Islet precursor cell (in vitro differentiated cells): ENCODE measurements around the gene EXOC3.

Experiments used
- DNase-seq: peaks from one replicate; pipeline ENCODE4 v3.0.0-alpha.2; 2018

Gene EXOC3

DNA sequence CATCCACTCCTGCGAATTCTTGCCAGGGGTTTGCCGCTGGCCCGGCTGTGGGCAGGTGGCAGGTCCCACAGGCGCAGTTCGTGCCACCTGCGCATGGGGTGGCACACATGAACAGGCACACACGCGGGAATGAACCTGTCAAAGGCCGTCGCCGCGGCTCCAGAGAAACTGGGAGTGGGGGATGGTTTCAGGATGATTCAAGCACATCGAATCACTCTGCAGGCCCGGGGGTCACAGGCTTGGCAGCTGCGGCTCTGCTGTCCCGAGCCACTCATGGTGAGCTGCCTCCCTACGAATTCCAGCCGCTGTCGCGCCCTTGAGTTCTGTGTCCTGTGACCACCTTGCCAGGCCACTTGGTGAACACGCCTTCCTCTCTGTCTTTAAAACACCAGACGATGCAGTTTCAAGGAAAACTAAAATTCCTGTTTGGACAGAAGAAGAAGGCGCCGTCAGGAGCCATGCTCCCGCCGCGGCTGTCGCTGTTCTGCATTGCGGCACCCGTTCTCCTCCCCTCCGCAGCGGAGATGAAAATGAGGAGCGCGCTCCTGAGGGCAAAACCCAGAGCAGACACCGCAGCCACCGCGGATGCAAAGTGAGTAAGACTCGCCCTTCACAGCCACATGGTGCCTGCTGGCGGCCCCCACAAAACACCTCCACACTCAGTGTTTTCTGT is 15.4 kb upstream of the EXOC3 start:
- DNase-seq: peak; percentile 48

DNA sequence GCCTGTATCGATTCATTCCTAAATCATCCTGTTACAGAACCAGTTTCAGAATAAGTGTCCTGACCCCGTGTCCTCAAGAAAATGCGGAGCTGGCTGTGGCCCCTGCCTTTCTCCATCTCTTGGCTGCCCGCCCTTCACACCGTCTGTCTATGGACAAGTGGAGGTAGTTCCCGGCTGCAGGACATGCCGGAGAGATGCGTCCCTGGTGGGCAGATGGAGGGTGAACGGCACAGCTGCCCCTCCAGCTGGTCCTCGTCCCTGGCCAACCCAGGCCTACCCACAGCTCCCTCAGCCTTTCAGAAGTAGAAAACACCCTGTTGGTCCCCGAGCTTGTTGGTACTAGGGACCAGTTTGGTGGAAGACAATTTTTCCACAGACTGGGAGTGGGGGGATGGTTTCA is 14.8 kb upstream of the EXOC3 start:
- no peak for DNase-seq

DNA sequence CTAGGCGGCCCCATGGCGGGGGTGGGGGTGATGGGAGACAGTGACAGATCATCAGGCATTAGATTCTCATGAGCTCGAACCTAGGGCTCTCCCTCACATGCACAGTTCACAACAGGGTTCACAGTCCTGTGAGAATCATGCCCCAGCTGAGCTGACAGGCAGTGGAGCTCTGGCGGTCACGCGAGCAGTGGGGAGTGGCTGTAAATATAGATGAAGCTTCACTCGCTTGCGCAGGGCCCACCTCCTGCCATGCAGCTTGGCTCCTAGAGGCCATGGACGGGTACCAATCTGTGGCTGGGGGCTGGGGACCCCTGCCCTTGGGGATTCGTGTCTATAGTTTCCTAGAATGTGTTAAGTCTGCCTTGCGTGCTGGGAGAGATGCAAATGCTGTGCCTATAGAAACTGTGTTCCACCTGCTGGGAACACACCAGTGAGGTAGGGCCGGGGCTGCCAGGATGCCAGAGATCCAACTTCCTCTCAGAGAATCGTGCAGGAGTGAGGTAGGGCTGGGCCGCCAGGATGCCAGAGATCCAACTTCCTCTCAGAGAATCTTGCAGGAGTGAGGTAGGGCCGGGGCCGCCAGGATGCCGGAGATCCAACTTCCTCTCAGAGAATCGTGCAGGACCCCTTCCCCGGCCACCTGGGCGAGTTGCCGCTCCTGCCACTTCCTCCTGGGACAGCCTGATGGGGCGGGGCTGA is 14.1 kb upstream of the EXOC3 start:
- no peak for DNase-seq

DNA sequence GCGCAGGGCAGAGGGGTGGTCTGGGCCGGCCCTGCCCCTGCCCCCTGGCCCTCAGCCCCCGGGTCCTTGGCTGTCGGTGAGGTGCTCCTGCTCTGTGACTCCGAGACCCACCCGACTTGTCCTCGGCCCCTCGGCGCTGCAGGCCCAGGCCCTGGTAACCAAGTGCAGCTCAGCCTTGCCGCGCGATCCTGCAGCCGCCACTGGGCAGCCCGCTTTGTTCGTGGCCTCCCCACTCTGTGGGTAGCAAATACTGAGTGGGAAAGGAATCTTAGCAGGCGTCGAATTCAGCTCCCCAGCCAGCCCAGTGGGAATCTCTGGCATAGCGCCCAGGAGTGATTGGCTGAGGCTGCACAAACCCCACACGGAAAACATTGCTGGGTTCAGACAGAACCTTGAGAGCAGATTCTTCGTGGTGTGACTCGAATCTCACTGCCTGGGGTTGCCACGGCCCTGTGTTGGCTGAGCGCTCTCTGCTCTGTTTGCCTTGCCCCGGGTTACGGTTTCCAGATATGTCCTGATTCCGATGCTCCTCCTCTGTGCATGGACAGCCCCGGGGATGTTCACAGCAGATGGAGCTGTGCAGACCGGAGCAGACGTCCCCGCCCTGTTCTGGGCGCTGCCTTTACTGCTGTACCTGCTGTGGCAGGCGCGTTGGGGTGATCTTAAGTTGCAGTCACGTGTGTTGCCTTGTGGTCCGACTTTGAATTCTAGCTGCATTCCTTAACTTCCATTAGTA is 13.4 kb upstream of the EXOC3 start:
- peak; percentile 51 for DNase-seq

DNA sequence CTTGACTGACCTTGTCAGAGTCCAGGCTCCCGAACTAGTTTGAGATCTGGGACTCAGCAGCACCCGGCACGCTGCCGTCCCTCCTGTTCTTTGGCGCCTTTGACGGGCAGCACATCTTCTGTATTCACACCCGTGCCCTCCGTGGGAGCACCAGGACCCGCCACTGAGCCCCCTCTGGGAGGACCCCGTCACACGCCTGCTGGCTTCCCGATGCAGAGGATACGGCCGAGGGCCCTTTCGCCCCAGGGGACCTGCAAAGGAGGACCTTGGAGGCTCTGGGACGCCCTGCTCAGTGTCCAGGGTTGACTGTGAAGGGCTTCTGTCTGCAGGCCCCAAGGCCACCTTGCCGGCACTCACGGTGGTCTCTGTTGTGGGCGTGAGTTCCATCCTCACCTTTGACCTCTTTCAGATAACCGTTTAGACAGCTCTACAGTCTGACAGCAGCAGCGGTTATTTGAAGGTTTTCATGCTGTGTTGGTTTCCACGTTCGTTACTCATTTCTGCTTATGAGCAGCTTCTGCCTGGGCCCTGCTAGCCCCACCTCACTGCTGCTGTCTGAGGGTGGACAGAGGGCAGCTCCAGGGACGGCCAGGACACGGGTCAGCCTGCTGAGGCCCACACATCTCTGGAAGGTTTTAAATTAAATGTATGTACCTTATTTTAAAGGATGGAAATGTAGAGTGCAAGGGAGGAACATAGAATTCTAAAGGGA is 12.6 kb upstream of the EXOC3 start:
- DNase-seq: peak; percentile 40

DNA sequence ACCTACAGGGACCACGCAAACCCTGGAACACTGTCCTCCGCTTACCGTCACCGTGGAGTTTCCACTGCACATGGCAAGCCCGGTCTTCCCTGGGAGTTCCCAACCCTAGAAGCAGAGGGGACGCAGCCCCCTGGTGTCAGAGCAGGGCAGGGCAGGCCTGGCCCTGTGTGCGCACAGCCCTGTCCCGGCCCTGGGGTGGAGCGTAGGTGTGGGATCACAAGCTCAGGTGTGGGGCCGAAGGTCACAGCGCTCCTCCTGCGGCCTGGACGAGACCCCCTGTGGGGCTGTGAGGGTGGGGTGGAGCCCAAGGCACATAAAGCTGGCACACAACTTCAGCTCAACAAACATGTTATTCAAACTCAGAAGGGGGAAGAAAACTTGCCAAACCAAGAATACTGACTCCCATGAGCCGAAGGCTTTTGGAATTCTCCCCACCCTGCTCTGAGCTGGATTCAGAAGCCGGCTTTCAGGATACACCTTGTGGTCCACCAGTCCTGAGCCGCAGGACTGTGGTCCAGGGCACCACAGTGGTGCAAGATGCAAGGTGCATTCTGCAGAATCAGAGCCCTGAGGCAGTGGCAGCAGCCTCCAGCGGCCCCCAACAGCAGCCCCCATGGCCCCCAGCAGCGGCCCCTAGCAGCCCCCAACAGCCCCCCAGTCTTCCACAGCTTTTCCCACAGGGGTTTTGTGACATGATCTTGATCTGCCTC is 11.8 kb upstream of the EXOC3 start:
- DNase-seq: peak; percentile 82

DNA sequence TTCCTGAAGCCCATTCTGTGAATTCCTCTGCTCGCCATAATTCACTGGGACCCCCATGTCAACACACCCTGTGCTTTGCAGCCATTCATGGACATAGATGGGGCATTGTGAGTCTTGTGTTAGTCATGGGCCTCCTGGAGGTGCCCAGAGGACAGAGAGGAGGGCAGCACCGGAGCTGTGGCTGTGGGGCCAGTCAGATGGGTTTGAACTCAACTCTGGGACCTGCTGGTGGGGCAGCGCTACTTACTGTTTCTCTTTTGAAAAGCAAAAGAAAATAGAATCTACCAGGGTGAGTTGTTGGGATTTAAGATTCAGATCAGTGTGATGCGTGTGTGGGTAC is 11.3 kb upstream of the EXOC3 start:
- no peak for DNase-seq

DNA sequence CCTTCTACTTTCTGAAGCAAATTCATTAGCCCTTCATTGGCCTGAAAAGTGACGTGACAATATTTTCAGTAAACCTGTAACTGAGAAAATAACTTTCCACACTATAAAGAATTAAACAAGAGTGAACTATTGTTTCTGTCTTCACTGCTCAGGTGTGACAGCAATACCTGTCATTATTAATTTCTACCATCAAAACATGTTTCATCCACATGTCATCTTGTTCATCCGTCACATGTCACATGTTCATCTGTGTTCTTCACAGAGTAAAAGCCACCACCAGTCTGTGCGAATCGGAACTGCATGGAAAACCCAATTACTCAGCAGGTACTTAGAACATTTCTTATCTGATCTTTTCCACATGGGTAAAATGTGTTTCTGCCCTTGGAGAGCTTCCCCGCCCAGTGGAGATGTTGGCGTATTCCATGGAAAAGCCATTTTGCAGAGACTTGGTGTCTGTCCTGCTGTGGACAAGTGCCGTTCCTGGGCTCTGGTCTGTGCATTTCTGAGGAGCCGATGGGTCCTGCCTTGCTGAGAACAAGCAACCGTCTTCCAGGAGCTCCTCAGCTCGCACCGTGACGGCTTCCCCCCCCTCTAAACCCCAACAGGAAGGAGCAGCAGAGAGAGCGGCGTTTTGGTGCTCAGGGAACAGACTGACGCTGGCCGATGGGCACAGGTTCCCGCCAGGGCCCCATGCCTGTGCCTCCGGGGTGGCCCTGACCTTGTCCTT is 10.6 kb upstream of the EXOC3 start:
- peak; percentile 41 for DNase-seq

DNA sequence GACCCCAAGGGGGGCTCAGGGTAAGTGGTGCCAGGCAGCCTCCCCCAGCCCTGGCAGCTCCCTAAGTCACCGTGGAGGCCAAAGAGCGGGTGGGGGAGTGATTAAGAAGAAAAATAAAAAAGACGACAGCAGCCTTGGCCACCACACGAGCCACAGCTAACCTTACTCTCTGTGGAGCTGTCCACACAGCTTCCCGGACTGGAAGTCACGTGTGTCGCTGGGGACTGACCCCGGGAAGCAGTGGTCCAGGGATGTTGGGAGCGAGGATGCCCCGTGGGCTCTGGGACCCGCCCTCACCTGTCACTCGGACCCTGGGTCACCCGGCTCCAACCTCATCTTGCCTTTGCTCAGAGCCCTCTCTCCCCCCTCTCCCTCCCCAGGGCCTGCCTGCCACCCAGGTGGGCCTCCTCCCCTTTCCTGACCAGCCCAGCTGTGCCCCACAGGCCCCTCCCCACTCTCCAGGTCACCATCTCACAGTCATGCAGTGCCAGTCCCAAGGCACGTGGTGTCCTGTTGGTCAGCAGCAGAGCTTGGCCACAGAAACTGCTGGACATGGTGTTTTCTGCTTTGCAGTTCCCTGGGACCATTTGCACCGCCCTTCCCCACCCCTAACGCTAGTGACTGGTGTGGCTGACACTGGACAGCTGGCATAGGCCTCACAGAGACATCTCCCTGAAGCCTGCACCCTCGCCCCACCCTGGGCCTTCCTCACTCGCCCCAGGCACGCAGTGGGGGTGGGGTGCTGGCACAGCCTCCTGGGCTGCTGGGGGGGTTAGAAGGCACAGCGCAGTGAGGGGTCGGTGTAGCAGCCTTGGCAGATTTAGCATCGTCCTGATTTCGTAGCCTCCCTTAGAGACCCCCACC is 9.8 kb upstream of the EXOC3 start:
- peak; percentile 46 for DNase-seq

DNA sequence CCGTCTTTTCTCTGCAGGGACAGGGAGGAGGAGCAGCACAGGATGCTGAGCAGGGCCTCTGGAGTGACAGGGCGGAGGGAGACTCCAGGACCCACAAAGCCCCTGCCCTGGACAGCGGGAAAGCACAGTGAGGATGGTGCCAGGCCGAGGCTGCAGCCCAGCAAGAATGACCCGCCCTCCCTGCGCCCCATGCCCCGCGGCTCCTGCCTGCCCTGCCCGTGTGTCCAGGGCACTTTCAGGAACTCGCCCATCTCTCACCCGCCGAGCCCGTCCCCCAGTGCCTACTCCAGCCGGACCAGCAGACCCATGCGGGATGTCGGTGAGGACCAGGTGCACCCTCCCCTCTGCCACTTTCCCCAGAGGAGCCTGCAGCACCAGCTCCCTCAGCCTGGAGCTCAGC is 9.1 kb upstream of the EXOC3 start:
- peak; percentile 47 for DNase-seq

DNA sequence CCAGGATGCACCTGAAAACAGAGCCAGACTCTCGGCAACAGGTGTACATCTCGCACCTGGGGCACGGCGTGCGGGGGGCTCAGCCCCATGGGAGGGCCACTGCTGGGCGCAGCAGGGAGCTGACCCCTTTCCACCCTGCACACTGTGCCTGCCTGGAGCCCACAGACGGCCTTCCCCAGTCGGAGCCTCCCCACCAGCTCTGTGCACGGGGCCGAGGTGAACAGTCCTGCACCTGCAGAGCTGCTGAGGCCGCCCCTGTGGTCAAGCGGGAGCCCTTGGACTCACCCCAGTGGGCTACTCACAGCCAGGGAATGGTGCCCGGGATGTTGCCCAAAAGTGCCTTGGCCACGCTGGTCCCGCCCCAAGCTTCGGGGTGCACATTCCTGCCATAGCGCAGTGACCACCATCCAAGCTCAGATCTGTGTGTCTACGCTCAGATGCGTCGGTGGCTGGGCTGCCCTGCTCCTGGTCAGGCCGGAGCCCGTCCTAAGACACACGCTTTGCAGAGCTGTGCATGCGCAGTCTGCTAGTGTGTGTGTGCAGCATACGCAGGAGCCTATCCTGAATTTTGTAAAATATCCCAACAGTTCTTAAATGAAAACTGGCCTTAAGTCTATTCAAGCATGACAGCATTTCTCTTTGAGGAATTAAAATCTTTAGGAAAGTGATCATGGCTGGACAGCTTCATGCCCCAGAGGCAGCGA is 8.4 kb upstream of the EXOC3 start:
- DNase-seq: peak; percentile 47

DNA sequence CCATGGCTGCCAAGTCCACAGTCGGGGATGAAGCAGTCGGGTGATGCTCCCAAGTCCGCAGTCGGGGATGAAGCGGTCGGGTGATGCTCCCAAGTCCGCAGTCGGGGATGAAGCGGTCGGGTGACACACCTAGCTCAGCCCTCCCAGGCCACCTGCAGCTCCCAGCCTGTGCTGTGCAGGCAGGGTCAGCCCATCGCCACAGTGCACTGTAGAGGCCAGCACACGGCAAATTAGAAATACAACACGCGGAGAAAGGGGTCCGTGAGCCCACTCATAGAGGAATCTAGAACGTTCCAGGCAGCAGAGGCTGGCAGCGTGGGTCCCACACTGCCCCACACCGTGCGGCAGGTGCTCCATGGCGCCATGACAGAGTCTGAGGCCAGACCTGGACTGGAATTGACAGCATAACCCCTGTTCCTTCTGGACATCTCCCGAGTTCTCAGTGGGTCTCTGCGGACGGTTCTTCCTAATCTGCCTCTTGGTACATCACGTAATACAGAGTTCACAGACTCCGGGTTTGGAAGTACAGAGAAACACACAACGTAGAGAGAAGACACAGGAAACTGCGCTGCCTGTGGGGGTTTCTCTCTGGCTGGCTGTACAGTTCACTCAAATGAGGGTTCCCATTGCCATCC is 7.7 kb upstream of the EXOC3 start:
- DNase-seq: no peak

DNA sequence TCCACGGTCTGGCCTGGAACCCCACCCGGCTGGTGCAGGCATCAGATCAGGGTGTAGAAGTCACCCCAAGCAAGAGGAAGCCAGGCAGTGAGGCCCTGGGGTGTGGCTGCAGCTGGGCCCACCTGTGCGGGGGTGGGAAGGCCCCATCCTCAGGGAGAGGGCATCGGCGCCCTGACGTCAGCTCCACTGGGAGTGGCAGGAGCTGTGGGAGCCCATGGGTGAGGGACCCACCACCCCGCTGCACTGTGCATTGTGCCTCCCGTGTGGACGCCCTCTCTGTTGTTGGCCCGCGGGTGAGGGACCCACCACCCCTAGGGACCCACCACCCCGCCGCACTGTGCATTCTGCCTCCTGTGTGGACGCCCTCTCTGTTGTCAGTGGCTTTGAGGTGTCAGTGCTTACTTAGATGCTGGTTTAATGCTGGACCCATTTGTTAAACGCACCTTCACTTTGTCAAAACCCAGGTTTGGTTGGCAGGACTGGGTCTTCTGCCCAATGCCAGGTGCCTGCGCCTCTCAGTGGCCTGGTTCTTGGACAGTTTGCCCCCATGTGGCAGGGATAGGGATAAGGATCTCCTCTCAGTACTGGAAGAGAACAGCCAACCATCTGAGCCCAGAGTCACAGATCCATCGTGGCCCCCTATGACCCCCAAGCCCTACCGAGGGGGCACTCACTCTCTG is 6.9 kb upstream of the EXOC3 start:
- DNase-seq: peak; percentile 54

DNA sequence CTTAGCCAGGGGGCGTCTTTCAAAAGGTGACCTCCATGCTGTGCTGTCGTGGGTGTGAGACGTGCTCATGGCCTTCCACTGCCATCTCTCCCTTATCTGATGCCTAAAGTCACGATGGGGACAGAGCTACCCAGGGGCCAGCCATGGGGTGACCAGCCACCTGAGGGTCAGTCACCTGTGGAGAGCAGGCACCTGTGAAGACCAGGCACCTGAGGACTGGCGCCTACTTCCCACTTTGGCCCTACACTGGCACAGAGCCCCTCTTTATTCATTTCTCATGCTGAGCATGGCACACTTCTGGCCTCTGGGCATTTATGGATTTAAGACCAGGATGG is 6.4 kb upstream of the EXOC3 start:
- no peak for DNase-seq

DNA sequence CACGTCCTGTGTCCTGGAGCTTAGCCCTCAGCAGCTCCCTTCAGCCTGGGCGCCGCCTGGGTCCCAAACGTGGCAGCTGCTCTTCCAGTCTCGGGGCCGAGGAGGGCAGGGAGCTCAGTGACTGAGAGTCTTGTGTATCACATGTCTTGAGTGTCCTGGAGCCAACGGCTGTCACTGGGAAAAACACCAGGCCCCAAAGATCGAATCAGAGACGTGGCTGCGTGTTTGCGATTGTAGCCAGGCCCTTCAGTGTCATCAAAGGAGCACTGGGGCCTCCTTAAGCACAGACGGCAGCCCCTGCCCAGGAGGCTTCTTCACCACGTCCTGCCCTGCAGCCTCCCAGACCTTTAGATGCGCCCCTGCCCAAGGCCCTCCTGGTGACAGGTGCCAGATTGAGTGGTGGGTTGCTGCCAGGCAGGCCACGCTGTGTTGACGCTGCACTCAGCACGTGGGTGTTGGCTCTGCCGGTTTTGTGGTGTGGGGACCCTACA is 5.7 kb upstream of the EXOC3 start:
- peak; percentile 63 for DNase-seq

DNA sequence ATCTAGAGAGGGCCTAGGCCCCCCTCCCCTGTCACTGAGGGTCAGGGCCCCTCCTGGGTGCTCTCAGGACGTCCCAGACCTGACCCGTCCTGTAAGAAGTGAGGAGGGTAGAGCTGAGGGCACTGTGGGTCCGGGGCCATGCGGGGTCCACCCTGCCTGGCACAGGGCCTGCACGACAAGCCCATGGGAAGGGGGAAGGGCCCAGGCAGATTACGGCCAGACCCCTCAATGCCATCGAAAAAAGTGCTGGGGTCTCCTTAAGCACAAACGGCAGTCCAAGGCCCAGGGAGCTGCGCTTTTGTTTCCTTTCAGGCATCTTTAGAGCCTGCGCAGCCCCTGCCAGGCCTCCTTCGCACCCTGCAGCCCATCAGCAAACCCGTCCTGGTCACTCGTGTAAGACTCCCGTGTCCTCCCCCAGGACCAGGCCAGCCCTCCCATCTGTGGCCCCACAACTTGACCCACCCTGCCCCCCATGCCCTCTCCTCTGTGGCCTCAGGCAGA is 4.4 kb upstream of the EXOC3 start:
- peak; percentile 43 for DNase-seq

DNA sequence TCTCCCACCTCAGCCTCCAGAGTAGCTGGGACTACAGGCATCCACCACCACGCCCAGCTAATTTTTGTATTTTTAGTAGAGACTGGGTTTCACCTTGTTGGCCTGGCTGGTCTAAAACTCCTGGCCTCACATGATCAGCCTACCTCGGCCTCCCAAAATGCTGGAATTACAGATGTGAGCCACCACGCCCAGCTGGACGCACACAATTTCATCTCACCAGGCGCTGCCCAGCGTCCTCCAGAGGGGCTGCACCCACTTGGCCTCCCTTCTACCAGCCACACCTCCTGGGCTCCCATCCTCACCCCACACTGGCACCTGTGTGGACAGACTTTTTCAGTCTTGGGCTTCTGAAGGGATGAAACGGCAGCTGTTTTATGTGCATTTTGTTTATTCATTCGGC is 3.8 kb upstream of the EXOC3 start:
- no peak for DNase-seq

DNA sequence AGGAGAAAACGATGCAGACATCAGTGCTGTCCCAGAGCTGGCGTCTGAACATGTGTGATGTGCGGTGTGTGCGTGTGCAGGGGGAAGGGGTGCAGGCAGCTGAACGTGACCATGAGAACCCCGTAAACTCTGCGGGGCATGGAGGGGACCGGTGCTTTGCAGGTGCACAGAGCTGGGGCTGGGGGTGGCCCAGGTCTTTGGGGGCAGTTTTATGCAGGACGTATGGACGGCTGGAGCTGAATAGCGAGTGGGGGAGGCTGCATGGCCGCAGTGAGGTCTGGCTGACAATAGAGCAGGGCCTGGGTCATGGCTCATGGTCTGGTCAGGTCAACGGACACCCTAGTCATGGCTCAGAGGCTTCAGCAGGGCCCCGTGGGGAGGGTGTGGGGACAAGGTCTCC is 3.3 kb upstream of the EXOC3 start:
- no peak for DNase-seq
